D341Med (cell line): ENCODE measurements around the gene DHCR24.

Experiments
- DNase-seq: peaks from one replicate; pipeline ENCODE4 v3.0.0; 2012; ENCODE audit warnings: low spot score

DHCR24 gene

GRCh38 chr1:54846301-54846700 is 40.7 kb downstream of the DHCR24 start:
- peak; percentile 6 for DNase-seq

GRCh38 chr1:54845772-54846171 is 41.2 kb downstream of the DHCR24 start:
- DNase-seq = peak; percentile 3

DNA sequence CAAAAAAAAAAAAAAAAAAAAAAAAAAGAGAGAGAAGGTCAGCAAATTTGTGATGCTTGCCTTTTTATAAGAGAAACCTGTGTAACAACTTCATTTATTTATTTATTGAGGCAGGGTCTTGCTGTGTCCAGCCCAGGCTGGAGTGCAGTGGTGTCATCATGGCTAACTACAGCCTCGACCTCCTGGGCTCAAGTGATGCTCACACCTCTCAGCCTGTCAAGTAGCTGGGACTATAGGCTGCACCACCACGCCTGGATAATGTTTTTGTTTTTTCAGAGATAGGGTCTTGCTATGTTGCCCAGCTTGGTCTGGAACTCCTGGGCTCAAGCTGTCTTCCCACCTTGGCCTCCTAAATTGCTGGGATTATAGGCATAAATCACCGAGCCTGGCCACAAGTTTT is 42.4 kb downstream of the DHCR24 start:
- DNase-seq = no peak

DNA sequence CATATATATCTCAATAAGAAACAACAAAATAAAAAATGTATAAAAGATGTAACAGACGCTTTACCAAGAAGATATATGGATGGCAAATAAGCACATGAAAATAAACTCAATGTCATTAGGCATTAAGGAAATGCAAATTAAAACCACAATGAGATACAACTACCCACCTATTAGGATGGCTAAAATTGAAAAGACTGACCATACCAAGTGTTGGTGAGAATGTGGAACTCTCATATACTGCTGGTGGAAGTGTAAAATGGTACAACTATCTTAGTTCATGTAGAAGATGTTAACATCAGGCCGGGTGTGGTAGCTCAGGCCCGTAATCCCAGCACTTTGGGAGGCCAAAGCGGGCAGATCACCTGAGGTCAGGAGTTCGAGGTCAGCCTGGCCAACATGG is 43.5 kb downstream of the DHCR24 start:
- no peak for DNase-seq

DNA sequence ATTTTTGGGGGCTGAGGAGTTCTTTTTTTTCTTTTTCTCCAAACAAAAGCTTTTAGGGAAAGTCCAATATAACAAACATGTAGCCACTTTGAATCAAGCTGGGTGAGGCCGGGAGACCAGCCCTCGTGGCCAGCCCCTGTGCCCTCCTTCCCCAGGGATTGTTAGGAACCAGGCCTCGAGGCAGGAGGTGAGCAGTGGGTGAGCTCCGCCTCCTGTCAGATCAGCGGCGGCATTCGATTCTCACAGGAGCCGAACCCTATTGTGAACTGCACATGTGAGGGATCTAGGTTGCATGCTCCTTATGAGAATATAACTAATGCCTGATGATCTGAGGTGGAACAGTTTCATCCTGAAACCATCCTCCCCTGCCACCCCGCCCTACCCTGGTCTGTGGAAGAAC is 44.0 kb downstream of the DHCR24 start:
- peak; percentile 6 for DNase-seq

DNA sequence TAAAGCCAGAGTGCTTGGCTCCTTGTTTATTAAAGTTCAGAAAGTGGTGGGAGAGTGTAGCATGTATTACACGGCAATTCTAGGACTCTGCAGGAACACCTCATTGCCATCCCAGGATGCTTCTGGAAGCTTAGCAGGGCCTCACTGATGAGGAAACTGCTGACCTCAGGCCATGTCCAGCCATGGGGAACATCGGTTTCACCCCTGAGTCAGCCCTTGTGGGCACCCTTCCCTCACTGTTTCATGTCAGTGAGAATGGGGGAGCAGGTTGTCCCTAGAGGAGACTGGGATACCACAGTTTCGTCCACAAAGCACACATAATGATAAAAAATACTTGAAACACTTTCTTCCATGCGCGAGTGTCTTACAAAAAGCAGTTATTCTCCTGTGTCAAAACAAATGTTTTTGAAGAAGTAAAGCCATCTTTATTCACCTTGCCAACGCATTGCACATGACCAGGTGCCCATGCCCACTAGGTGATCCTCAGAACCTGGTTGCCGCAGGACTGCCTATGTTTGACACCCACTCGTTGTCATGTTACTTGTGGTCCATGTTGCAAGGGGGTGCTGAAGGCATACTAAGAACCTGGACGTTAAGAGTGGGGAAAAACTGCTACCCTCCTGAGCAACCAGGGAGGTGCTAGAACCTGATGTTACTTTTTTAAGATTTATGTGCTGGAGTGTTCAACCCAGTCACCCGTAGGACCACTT is 44.6 kb downstream of the DHCR24 start:
- peak; percentile 6 for DNase-seq

GRCh38 chr1:54839824-54840223 is 47.2 kb downstream of the DHCR24 start:
- no peak for DNase-seq

- DNase-seq = no peak
These were observed 48.3 kb downstream of the DHCR24 start for GRCh38 chr1:54838565-54839180.

GRCh38 chr1:54837002-54837853 is 49.8 kb downstream of the DHCR24 start:
- DNase-seq = peak; percentile 4

DNA sequence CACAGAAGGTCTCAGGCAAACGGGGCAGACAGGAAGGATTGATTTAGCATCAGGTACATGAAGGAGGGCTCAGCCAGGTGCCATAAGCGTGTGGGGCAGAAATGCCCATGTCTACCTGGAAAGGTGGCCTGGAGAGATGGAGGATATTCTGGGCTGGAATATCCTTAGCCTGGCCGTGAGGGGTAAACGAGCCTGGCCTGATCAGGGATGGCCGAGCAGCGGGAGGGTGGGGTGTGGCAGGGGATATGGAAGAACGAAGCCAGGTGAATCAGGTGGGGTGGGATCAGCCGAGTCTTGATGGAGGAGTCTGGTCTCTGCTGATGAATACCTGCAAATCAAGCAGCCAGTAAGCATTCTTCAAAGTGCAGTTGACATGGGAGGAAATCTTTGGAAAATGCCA is 50.4 kb downstream of the DHCR24 start:
- peak; percentile 15 for DNase-seq

- DNase-seq = no peak
These were observed 51.0 kb downstream of the DHCR24 start for GRCh38 chr1:54835970-54836369.

- DNase-seq = no peak
These were observed 51.7 kb downstream of the DHCR24 start for GRCh38 chr1:54835131-54835898.

DNA sequence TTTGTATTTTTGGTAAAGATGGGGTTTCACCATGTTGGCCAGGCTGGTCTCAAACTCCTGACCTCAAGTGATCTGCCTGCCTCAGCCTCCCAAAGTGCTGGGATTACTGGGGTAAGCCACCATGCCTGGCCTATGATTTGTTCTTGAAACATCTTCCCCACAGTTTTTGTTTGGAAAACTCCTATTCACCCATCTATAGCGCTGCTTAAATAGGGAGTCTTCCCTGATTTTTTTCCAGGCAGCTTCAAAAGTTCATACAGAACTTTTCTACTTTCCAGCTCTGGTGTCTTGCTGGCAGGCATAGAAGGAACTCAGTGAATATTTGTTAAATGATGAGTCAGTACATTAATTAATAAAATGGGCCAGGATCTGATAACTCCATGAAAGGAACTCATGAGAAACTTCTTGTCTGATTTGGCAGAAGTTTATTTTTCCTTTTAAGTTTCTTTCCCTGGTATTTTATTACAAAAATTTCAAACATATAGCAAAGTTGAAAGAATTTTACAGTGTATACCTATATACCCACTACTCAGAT is 52.9 kb downstream of the DHCR24 start:
- DNase-seq = no peak

- DNase-seq = peak; percentile 8
These were observed 53.9 kb downstream of the DHCR24 start for GRCh38 chr1:54833121-54833520.

- DNase-seq = peak; percentile 5
These were observed 60.7 kb downstream of the DHCR24 start for GRCh38 chr1:54826226-54826816.

GRCh38 chr1:54825696-54826095 is 61.3 kb downstream of the DHCR24 start:
- no peak for DNase-seq

GRCh38 chr1:54823670-54824069 is 63.3 kb downstream of the DHCR24 start:
- DNase-seq = no peak

- DNase-seq = no peak
These were observed 67.3 kb downstream of the DHCR24 start for GRCh38 chr1:54819733-54820132.

GRCh38 chr1:54819195-54819536 is 67.8 kb downstream of the DHCR24 start:
- no peak for DNase-seq

GRCh38 chr1:54818461-54819194 is 68.4 kb downstream of the DHCR24 start:
- no peak for DNase-seq

DNA sequence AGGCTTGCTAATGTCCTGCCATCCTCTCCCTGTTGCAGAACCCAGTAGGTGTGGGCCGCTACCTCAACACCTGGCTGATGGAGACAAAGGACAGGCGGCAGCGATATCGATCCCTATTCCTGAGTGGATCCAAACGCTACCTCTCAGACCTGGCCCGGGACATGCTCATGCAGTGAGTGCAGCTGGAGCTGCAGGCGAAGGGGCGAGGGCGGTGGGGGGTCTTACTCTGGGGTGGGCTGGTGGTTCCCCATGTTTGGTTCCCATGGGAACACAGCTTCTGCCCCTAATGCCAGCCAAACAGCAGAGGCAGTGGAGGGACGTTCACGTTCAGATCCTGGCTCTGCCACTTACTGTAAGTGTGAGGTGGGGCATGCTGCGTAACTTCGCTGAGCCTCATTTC is 70.0 kb downstream of the DHCR24 start:
- no peak for DNase-seq
